Astrocyte of the spinal cord (primary cell): ENCODE data around the gene ZNF629.

Source experiments
- DNase-seq: peaks from one replicate; pipeline ENCODE4 v3.0.0; 2011; ENCODE audit warnings: low read depth, low spot score
- H3K4me3 ChIP-seq: 2 replicates; pipeline ENCODE4 v1.5.1; 2011; ENCODE audit warnings: low read depth, mild to moderate bottlenecking, low read length, moderate library complexity
- CTCF ChIP-seq: IDR thresholded peaks from 2 replicates; pipeline ENCODE4 v1.5.1; 2012; ENCODE audit warnings: low read depth, mild to moderate bottlenecking, low read length, inconsistent platforms
- in situ Hi-C: cut with HindIII; loops from 2 replicates; pipeline ENCODE4 v1.10.0; 2017; ENCODE audit warnings: low sequenced_read_pairs

Gene ZNF629

GRCh38 chr16:30805056-30805369 is 18.0 kb upstream of the ZNF629 start:
- in situ Hi-C loops, result no loop called here
- peak overlapping the region; percentile 75 for H3K4me3 ChIP-seq
- no peak for TF ChIP-seq CTCF
- DNase-seq, result no peak

- H3K4me3 ChIP-seq, result no peak overlapping the region
- no peak for TF ChIP-seq CTCF
- DNase-seq, result no peak
- in situ Hi-C loops, result no loop called here
Measured at GRCh38 chr16:30802936-30803335, 15.9 kb upstream of the ZNF629 start.

- no peak overlapping the region for H3K4me3 ChIP-seq
- no peak for DNase-seq
- in situ Hi-C loops, result loop anchor here (25.0 kb wide), 1 partner anchor 90 kb away; the partner anchor contains the start of genes BCL7C and CTF1
- TF ChIP-seq CTCF, result no peak
Measured at GRCh38 chr16:30797670-30798309, 10.8 kb upstream of the ZNF629 start.

- H3K4me3 ChIP-seq, result no peak overlapping the region
- DNase-seq, result no peak
- TF ChIP-seq CTCF, result no peak
- in situ Hi-C loops, result loop anchor here (25.0 kb wide), 1 partner anchor 93 kb away; the partner anchor contains the start of genes BCL7C and CTF1
Measured at GRCh38 chr16:30794634-30795033, 7.6 kb upstream of the ZNF629 start.

GRCh38 chr16:30793508-30794069 is 6.6 kb upstream of the ZNF629 start:
- TF ChIP-seq CTCF, result no peak
- no peak overlapping the region for H3K4me3 ChIP-seq
- DNase-seq, result no peak
- in situ Hi-C loops, result loop anchor here (25.0 kb wide), 1 partner anchor 94 kb away; the partner anchor contains the start of genes BCL7C and CTF1

- TF ChIP-seq CTCF, result no peak
- in situ Hi-C loops, result loop anchor here (25.0 kb wide), 1 partner anchor 100 kb away; the partner anchor contains the start of genes BCL7C and CTF1
- no peak for DNase-seq
- H3K4me3 ChIP-seq, result peak overlapping the region; percentile 97
Measured at GRCh38 chr16:30787613-30788378, 791 bp upstream of the ZNF629 start.
